Astrocyte (in vitro differentiated cells and primary cell): ENCODE measurements around the gene ADGRG6. TPM values are rescaled to one million over a fixed set of nuclear protein-coding genes. Genes with fewer than 3 reads are reported as not detected.
A peak's percentile ranks its signal among the peaks of the same experiment; 100 is the strongest.

Source experiments
- DNase-seq: peaks from one replicate; pipeline ENCODE4 v3.0.0-alpha.2; 2010; ENCODE audit warnings: low read depth
- FAIRE-seq: peaks from 2 replicates; lab custom pipeline; 2011; peaks lifted over from hg19 to GRCh38; lab: Jason Lieb, UNC
- H2AFZ ChIP-seq: 2 replicates; pipeline ENCODE4 v1.6.0; 2012; ENCODE audit warnings: low read depth, low read length, inconsistent platforms
- H3K27ac ChIP-seq: 2 replicates; pipeline ENCODE4 v1.5.1; 2011; ENCODE audit warnings: low read depth, low read length, inconsistent platforms
- H3K27me3 ChIP-seq: 2 replicates; pipeline ENCODE4 v1.6.0; 2011; ENCODE audit warnings: low read length, inconsistent platforms; ENCODE audit not compliant: insufficient read depth
- H3K36me3 ChIP-seq: 2 replicates; pipeline ENCODE4 v1.5.1; 2011; ENCODE audit warnings: low read length, inconsistent platforms; ENCODE audit not compliant: insufficient read depth
- H3K4me1 ChIP-seq: 2 replicates; pipeline ENCODE4 v1.5.1; 2011; ENCODE audit warnings: low read length, inconsistent platforms; ENCODE audit not compliant: insufficient read depth
- H3K4me2 ChIP-seq: 2 replicates; pipeline ENCODE4 v1.6.0; 2012; ENCODE audit warnings: low read length, inconsistent platforms
- H3K4me3 ChIP-seq: 2 replicates; pipeline ENCODE4 v1.5.1; 2011; ENCODE audit warnings: low read depth, mild to moderate bottlenecking, low read length, inconsistent platforms; ENCODE audit not compliant: insufficient read depth
- H3K79me2 ChIP-seq: 2 replicates; pipeline ENCODE4 v1.6.0; 2012; ENCODE audit warnings: mild to moderate bottlenecking, low read length, inconsistent platforms; ENCODE audit not compliant: insufficient read depth
- H3K9ac ChIP-seq: 2 replicates; pipeline ENCODE4 v1.6.0; 2012; ENCODE audit warnings: mild to moderate bottlenecking, low read length, inconsistent platforms
- H3K9me3 ChIP-seq: 2 replicates; pipeline ENCODE4 v1.5.1; 2012; ENCODE audit warnings: low read depth, mild to moderate bottlenecking, low read length, inconsistent platforms; ENCODE audit not compliant: insufficient read depth
- H4K20me1 ChIP-seq: 2 replicates; pipeline ENCODE4 v1.6.0; 2012; ENCODE audit warnings: low read length, inconsistent platforms; ENCODE audit not compliant: insufficient read depth
- H3K27ac Mint-ChIP-seq: one replicate; pipeline ENCODE4 v1.8.0; 2021; ENCODE audit warnings: mild to moderate bottlenecking, mixed read lengths; ENCODE audit not compliant: unreplicated experiment
- H3K27me3 Mint-ChIP-seq: one replicate; pipeline ENCODE4 v1.8.0; 2021; ENCODE audit warnings: low read depth, mixed read lengths; ENCODE audit not compliant: unreplicated experiment
- H3K36me3 Mint-ChIP-seq: one replicate; pipeline ENCODE4 v1.8.0; 2021; ENCODE audit warnings: low read depth, mixed read lengths; ENCODE audit not compliant: unreplicated experiment
- H3K4me1 Mint-ChIP-seq: one replicate; pipeline ENCODE4 v1.8.0; 2021; ENCODE audit warnings: low read depth, mixed read lengths; ENCODE audit not compliant: unreplicated experiment
- H3K4me3 Mint-ChIP-seq: one replicate; pipeline ENCODE4 v1.8.0; 2021; ENCODE audit warnings: mild to moderate bottlenecking, moderate library complexity, mixed read lengths; ENCODE audit not compliant: unreplicated experiment
- H3K9me3 Mint-ChIP-seq: one replicate; pipeline ENCODE4 v1.8.0; 2021; ENCODE audit warnings: mild to moderate bottlenecking, mixed read lengths; ENCODE audit not compliant: unreplicated experiment
- EZH2 ChIP-seq: IDR thresholded peaks from 2 replicates; pipeline ENCODE4 v1.6.1; 2012; ENCODE audit warnings: mild to moderate bottlenecking, low read length, inconsistent platforms; ENCODE audit not compliant: insufficient read depth
- total RNA-seq: library from RNA; stranded (reverse); gene quantifications from 2 replicates; pipeline ENCODE4 v1.2.1, GENCODE V29; 2021
- TF ChIP-seq, protein P1 (sequence below): IDR thresholded peaks from 2 replicates; pipeline ENCODE4 v1.5.1; 2011; ENCODE audit warnings: low read depth, mild to moderate bottlenecking, inconsistent platforms, low read length, moderate library complexity; ENCODE audit not compliant: insufficient read depth

Gene ADGRG6
- total RNA-seq, 1 donor from 2014 or later = 98.2 TPM

DNA sequence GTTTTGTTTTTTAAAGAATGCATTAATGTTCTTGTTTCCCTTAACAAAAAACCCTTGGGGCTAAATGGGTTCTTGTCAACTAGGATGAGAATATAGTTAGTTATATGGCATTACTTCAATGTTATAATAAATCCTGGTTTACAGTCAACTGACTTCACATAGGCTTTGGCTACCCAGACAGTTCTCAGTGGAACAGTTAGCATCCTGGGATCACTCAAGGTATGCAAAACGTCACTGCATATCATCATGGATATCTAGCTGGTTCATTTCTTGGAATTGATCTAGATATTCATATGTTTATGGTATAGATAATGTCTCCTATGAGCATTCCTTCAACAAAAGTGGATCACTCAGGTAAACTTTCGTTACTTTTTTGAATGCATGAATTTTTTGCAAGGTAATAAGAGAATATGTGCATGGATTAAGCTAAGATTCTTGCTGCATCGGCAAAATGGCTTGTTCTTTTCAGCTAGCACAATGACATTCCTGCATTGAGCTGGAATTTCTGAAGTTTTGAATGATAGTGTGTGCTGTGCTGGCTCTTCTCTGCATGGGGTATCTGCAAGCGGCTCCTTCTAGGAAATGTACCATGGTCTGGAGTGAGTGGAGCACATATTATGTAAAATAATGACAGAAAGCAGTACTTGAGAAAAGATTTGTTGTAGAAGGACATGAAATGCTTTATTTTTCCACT lies 138.9 kb downstream of the ADGRG6 start:
- H3K4me3 ChIP-seq = no peak overlapping the region
- H3K9me3 ChIP-seq = no peaks in the 10 kb centered on the region
- peak overlapping the region; percentile 55 for H3K27ac Mint-ChIP-seq
- H3K27me3 ChIP-seq = no peaks in the 10 kb centered on the region
- H4K20me1 ChIP-seq = no peaks in the 10 kb centered on the region
- no peak overlapping the region for H3K27ac ChIP-seq
- no peak overlapping the region for H3K4me2 ChIP-seq
- peaks cover 9% of the 10 kb centered on the region for H3K4me1 Mint-ChIP-seq
- TF ChIP-seq EZH2 = no peak
- TF ChIP-seq, protein P1, sequence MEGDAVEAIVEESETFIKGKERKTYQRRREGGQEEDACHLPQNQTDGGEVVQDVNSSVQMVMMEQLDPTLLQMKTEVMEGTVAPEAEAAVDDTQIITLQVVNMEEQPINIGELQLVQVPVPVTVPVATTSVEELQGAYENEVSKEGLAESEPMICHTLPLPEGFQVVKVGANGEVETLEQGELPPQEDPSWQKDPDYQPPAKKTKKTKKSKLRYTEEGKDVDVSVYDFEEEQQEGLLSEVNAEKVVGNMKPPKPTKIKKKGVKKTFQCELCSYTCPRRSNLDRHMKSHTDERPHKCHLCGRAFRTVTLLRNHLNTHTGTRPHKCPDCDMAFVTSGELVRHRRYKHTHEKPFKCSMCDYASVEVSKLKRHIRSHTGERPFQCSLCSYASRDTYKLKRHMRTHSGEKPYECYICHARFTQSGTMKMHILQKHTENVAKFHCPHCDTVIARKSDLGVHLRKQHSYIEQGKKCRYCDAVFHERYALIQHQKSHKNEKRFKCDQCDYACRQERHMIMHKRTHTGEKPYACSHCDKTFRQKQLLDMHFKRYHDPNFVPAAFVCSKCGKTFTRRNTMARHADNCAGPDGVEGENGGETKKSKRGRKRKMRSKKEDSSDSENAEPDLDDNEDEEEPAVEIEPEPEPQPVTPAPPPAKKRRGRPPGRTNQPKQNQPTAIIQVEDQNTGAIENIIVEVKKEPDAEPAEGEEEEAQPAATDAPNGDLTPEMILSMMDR = no peak
- H2AFZ ChIP-seq = no peak overlapping the region
- FAIRE-seq (no peak), DNase-seq (no peak)
- H3K9ac ChIP-seq = no peak overlapping the region
- H3K36me3 Mint-ChIP-seq = peaks cover 8% of the 10 kb centered on the region
- no peak overlapping the region for H3K4me3 Mint-ChIP-seq
- H3K36me3 ChIP-seq = no peaks in the 10 kb centered on the region
- H3K27me3 Mint-ChIP-seq = no peaks in the 10 kb centered on the region
- no peaks in the 10 kb centered on the region for H3K79me2 ChIP-seq
- no peaks in the 10 kb centered on the region for H3K9me3 Mint-ChIP-seq
- H3K4me1 ChIP-seq = no peaks in the 10 kb centered on the region

DNA sequence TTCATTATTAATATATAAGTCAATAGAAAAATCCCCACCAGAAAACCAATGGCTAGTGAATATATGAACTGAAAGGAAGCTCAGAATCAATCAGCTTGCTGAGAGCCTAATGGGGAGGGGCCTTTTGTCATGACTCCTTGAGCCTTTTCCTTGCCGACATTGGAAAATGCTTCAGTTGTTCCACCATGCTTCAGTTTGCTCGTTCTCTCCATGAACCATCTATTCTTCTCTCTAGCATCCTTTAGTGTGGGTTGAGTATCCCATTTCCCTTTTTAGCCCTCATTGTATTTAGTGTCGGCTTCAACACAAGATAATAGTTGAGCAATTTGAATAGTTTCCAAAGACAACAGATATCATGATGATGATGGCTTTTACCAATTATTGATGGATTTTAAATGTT lies 139.9 kb downstream of the ADGRG6 start:
- no peaks in the 10 kb centered on the region for H3K27me3 Mint-ChIP-seq
- no peaks in the 10 kb centered on the region for H3K4me1 ChIP-seq
- no peaks in the 10 kb centered on the region for H4K20me1 ChIP-seq
- FAIRE-seq (no peak), DNase-seq (no peak)
- no peak overlapping the region for H3K27ac Mint-ChIP-seq
- H3K36me3 Mint-ChIP-seq = peaks cover 10% of the 10 kb centered on the region
- no peak overlapping the region for H2AFZ ChIP-seq
- H3K9me3 ChIP-seq = no peaks in the 10 kb centered on the region
- no peak overlapping the region for H3K4me3 ChIP-seq
- no peak overlapping the region for H3K4me3 Mint-ChIP-seq
- H3K4me1 Mint-ChIP-seq = peaks cover 9% of the 10 kb centered on the region
- no peak overlapping the region for H3K27ac ChIP-seq
- no peaks in the 10 kb centered on the region for H3K36me3 ChIP-seq
- H3K9ac ChIP-seq = no peak overlapping the region
- H3K9me3 Mint-ChIP-seq = no peaks in the 10 kb centered on the region
- no peaks in the 10 kb centered on the region for H3K27me3 ChIP-seq
- TF ChIP-seq, protein P1 = no peak
- no peak for TF ChIP-seq EZH2
- H3K4me2 ChIP-seq = no peak overlapping the region
- H3K79me2 ChIP-seq = no peaks in the 10 kb centered on the region

DNA sequence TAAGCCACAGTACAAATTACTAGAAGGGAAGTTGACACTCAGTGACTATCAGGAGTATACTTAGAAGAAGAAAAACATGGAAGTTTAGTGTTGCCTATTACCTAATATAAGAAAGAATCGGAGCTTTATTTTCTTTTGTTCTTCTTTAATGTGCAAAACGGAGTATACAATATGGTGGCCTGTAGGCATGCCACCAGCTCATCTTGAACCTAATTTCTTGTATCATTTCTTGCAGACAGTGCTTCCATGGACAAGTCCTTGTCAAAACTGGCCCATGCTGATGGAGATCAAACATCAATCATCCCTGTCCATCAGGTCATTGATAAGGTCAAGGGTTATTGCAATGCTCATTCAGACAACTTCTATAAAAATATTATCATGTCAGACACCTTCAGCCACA lies 141.3 kb downstream of the ADGRG6 start:
- H3K36me3 Mint-ChIP-seq = peaks cover 16% of the 10 kb centered on the region
- peaks cover 9% of the 10 kb centered on the region for H3K4me1 Mint-ChIP-seq
- H3K27ac Mint-ChIP-seq = no peak overlapping the region
- Histone ChIP-seq H3K9ac (no peak overlapping the region), H3K79me2 (no peaks in the 10 kb centered on the region), H3K36me3 (no peaks in the 10 kb centered on the region), H3K4me1 (no peaks in the 10 kb centered on the region), H2AFZ (no peak overlapping the region), H3K9me3 (no peaks in the 10 kb centered on the region), H3K27ac (no peak overlapping the region), H3K4me3 (no peak overlapping the region), H3K27me3 (no peaks in the 10 kb centered on the region), H4K20me1 (no peaks in the 10 kb centered on the region), H3K4me2 (no peak overlapping the region)
- no peak for DNase-seq
- no peak for FAIRE-seq
- H3K27me3 Mint-ChIP-seq = no peaks in the 10 kb centered on the region
- H3K4me3 Mint-ChIP-seq = no peak overlapping the region
- no peaks in the 10 kb centered on the region for H3K9me3 Mint-ChIP-seq
- TF ChIP-seq, protein P1 = no peak
- no peak for TF ChIP-seq EZH2
